ENCODE data around the gene CREB3L2.
"Not testable (repeated sequence)": the region's sequence is repeated elsewhere in the genome, so short reads cannot be mapped to it uniquely, and the experiment has no call there.

Gene CREB3L2

DNA sequence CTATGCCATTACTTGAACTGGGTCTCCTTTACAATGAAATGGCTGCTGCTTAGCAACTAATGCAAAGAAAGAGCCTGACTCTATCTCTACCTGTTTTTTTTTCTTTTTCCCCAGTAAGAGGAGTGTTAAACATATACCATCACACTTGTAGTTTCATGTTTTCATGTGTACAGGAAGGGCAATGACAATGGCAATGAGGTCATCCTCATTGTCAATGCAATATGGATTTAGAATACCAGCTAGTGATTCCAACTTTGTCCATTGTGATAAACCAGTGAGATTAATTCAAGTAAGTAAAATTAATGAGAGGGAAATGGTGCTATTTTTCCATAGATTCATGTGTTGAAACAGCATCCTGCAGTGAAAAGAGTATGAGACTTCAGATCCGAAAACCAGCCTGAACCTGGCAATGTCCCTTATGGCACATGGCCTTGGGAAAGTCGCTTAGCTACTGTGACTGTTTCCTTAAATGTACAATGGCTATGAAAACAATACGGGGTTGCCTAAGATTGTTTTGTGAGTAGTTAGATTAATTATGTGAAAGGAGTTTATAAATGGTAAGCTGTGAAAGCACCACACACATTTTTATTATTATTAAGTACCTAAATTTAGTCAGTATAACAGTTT, 166.3 kb downstream of the CREB3L2 start:
- Histone ChIP-seq H3K4me2 (ENCODE audit: low read length, poor library complexity, severe bottlenecking) (no peak overlapping the region), H3K9ac (ENCODE audit: low read length) (no peak overlapping the region), H3K27ac (ENCODE audit: low read length, poor library complexity, severe bottlenecking) (no peak overlapping the region), H3K27me3 (ENCODE audit: control insufficient read depth in 1 of 2, insufficient read depth in 1 of 2, low read length in 2 of 2) (no peaks in the 10 kb centered on the region), H3K4me1 (ENCODE audit: control insufficient read depth, insufficient read depth, low read depth, low read length) (no peaks in the 10 kb centered on the region), H3K18ac (ENCODE audit: low read depth in 1 of 2, low read length in 2 of 2) (no peak overlapping the region), H3K4me3 (ENCODE audit: insufficient read depth in 1 of 2, low read depth in 1 of 2, low read length in 2 of 2) (no peak overlapping the region), H2AK5ac (ENCODE audit: low read length, severe bottlenecking) (no peak overlapping the region), H4K91ac (ENCODE audit: low read length) (no peak overlapping the region), H2BK5ac (ENCODE audit: low read depth, low read length, poor library complexity, severe bottlenecking) (no peak overlapping the region), H2AFZ (ENCODE audit: low read depth, low read length) (no peak overlapping the region), H3K36me3 (ENCODE audit: control insufficient read depth in 1 of 2, insufficient read depth in 2 of 2, low read depth in 1 of 2, low read length in 2 of 2) (peaks cover 0 to 10% of the 10 kb centered on the region in 2 experiments), H3K14ac (ENCODE audit: low read length in 2 of 2) (no peak overlapping the region), H3K4ac (ENCODE audit: low read depth in 1 of 2, low read length in 2 of 2) (no peak overlapping the region), H2BK12ac (ENCODE audit: low read length in 2 of 2) (no peak overlapping the region), H2BK120ac (ENCODE audit: low read depth, low read length) (no peak overlapping the region), H3K23ac (ENCODE audit: low read length in 2 of 2) (no peak overlapping the region), H2BK15ac (ENCODE audit: low read depth, poor library complexity, severe bottlenecking) (no peak overlapping the region), H3K9me3 (ENCODE audit: control insufficient read depth, low read length) (peaks cover 27% of the 10 kb centered on the region), H3K79me1 (replicated peaks; ENCODE audit: low read length, poor library complexity, severe bottlenecking) (no peaks in the 10 kb centered on the region), H4K8ac (ENCODE audit: low read length) (no peak overlapping the region)
- DNase-seq = no peak
- 86% methylated on average over 2 of the region's 3 CpGs for WGBS

DNA sequence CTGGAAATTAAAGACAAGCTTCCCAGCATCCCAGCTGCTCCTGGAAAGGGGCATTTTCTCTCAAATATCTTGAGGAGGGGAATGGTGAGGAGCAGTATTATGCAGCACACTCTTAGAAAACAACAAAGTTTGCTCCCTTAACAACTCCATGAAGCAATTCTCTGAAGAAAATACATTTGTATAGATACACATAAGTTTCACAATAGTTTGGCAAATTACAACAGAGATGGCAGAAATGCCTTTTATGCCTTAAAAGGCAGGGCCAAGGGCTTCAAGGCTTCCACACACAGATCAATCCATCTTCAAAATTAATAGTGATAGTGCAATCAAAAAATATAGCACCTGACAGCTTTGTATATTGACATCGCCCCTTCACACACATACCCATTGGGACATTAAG, 167.3 kb downstream of the CREB3L2 start:
- Histone ChIP-seq H3K9me3 (ENCODE audit: control insufficient read depth, low read length) (peaks cover 27% of the 10 kb centered on the region), H3K18ac (ENCODE audit: low read depth in 1 of 2, low read length in 2 of 2) (no peak overlapping the region), H3K4ac (ENCODE audit: low read depth in 1 of 2, low read length in 2 of 2) (no peak overlapping the region), H2BK12ac (ENCODE audit: low read length in 2 of 2) (no peak overlapping the region), H2BK120ac (ENCODE audit: low read depth, low read length) (no peak overlapping the region), H3K9ac (ENCODE audit: low read length) (no peak overlapping the region), H4K91ac (ENCODE audit: low read length) (no peak overlapping the region), H3K4me3 (ENCODE audit: insufficient read depth in 1 of 2, low read depth in 1 of 2, low read length in 2 of 2) (no peak overlapping the region), H4K8ac (ENCODE audit: low read length) (no peak overlapping the region), H3K27ac (ENCODE audit: low read length, poor library complexity, severe bottlenecking) (no peak overlapping the region), H3K27me3 (ENCODE audit: control insufficient read depth in 1 of 2, insufficient read depth in 1 of 2, low read length in 2 of 2) (no peaks in the 10 kb centered on the region), H3K4me2 (ENCODE audit: low read length, poor library complexity, severe bottlenecking) (no peak overlapping the region), H3K79me1 (replicated peaks; ENCODE audit: low read length, poor library complexity, severe bottlenecking) (no peaks in the 10 kb centered on the region), H3K14ac (ENCODE audit: low read length in 2 of 2) (no peak overlapping the region), H2AK5ac (ENCODE audit: low read length, severe bottlenecking) (no peak overlapping the region), H2BK15ac (ENCODE audit: low read depth, poor library complexity, severe bottlenecking) (no peak overlapping the region), H2BK5ac (ENCODE audit: low read depth, low read length, poor library complexity, severe bottlenecking) (no peak overlapping the region), H2AFZ (ENCODE audit: low read depth, low read length) (no peak overlapping the region), H3K23ac (ENCODE audit: low read length in 2 of 2) (no peak overlapping the region), H3K36me3 (ENCODE audit: control insufficient read depth in 1 of 2, insufficient read depth in 2 of 2, low read depth in 1 of 2, low read length in 2 of 2) (peaks cover 0 to 10% of the 10 kb centered on the region in 2 experiments), H3K4me1 (ENCODE audit: control insufficient read depth, insufficient read depth, low read depth, low read length) (no peaks in the 10 kb centered on the region)
- WGBS = 92% methylated on average over 1 of the region's 1 CpG
- DNase-seq = no peak

DNA sequence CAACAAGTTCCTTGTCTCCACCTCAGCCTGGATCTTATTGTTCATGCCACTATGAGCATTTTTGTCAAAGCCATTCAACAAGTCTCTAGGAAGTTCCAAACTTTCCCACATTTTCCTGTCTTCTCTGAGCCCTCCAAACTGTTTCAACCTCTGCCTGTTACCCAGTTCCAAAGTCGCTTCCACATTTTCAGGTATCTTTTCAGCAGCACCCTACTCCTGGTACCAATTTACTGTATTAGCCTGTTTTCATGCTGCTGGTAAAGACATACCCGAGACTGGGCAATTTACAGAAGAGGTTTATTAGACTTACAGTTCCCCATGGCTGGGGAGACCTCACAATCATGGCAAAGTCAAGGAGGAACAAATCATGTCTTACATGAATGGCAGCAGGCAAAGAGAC, 168.9 kb downstream of the CREB3L2 start:
- H3K79me1 ChIP-seq (replicated peaks; ENCODE audit: low read length, poor library complexity, severe bottlenecking); H3K14ac ChIP-seq (ENCODE audit: low read length in 2 of 2); H3K36me3 ChIP-seq (ENCODE audit: control insufficient read depth in 1 of 2, insufficient read depth in 2 of 2, low read depth in 1 of 2, low read length in 2 of 2); H2BK120ac ChIP-seq (ENCODE audit: low read depth, low read length); H3K23ac ChIP-seq (ENCODE audit: low read length in 2 of 2); H4K91ac ChIP-seq (ENCODE audit: low read length); H3K27ac ChIP-seq (ENCODE audit: low read length, poor library complexity, severe bottlenecking); H2BK15ac ChIP-seq (ENCODE audit: low read depth, poor library complexity, severe bottlenecking); H3K4ac ChIP-seq (ENCODE audit: low read depth in 1 of 2, low read length in 2 of 2); H3K4me2 ChIP-seq (ENCODE audit: low read length, poor library complexity, severe bottlenecking); H3K9ac ChIP-seq (ENCODE audit: low read length); H3K4me3 ChIP-seq (ENCODE audit: insufficient read depth in 1 of 2, low read depth in 1 of 2, low read length in 2 of 2); H2AFZ ChIP-seq (ENCODE audit: low read depth, low read length); H2BK12ac ChIP-seq (ENCODE audit: low read length in 2 of 2); H3K18ac ChIP-seq (ENCODE audit: low read depth in 1 of 2, low read length in 2 of 2); H4K8ac ChIP-seq (ENCODE audit: low read length); H2BK5ac ChIP-seq (ENCODE audit: low read depth, low read length, poor library complexity, severe bottlenecking); DNase-seq; H3K4me1 ChIP-seq (ENCODE audit: control insufficient read depth, insufficient read depth, low read depth, low read length); H2AK5ac ChIP-seq (ENCODE audit: low read length, severe bottlenecking); H3K27me3 ChIP-seq (ENCODE audit: control insufficient read depth in 1 of 2, insufficient read depth in 1 of 2, low read length in 2 of 2): not testable (repeated sequence)
- 89% methylated on average over 2 of the region's 2 CpGs for WGBS
- H3K9me3 ChIP-seq (ENCODE audit: control insufficient read depth, low read length) = peaks cover 27% of the 10 kb centered on the region

DNA sequence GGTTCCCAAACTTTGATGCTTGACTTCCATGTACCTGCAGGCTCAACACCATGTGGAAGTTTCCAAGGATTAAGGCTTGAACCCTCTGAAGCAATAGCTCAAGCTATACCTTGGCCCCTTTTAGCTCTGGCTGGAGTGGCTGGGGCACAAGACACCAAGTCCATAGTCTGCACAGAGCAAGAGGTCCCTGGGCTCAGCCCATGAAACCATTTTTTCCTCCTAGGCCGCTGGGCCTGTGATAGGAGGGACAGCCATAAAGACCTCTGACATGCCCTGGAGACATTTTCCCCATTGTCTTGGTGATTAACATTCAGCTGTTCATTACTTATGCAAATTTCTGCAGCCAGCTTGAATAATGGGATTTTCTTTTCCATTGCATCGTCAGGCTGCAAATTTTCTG, 169.5 kb downstream of the CREB3L2 start:
- no peak overlapping the region for H2BK15ac ChIP-seq (ENCODE audit: low read depth, poor library complexity, severe bottlenecking)
- no peak overlapping the region for H3K14ac ChIP-seq (ENCODE audit: low read length in 2 of 2)
- H2BK120ac ChIP-seq (ENCODE audit: low read depth, low read length) = no peak overlapping the region
- DNase-seq = no peak
- no peaks in the 10 kb centered on the region for H3K79me1 ChIP-seq (replicated peaks; ENCODE audit: low read length, poor library complexity, severe bottlenecking)
- H4K8ac ChIP-seq (ENCODE audit: low read length) = no peak overlapping the region
- H3K18ac ChIP-seq (ENCODE audit: low read depth in 1 of 2, low read length in 2 of 2) = no peak overlapping the region
- H4K91ac ChIP-seq (ENCODE audit: low read length) = no peak overlapping the region
- no peak overlapping the region for H3K27ac ChIP-seq (ENCODE audit: low read length, poor library complexity, severe bottlenecking)
- no peak overlapping the region for H2BK5ac ChIP-seq (ENCODE audit: low read depth, low read length, poor library complexity, severe bottlenecking)
- no peak overlapping the region for H3K4me2 ChIP-seq (ENCODE audit: low read length, poor library complexity, severe bottlenecking)
- no peak overlapping the region for H2AK5ac ChIP-seq (ENCODE audit: low read length, severe bottlenecking)
- H3K9ac ChIP-seq (ENCODE audit: low read length) = no peak overlapping the region
- H3K9me3 ChIP-seq (ENCODE audit: control insufficient read depth, low read length) = peaks cover 27% of the 10 kb centered on the region
- H3K27me3 ChIP-seq (ENCODE audit: control insufficient read depth in 1 of 2, insufficient read depth in 1 of 2, low read length in 2 of 2) = no peaks in the 10 kb centered on the region
- H3K4me1 ChIP-seq (ENCODE audit: control insufficient read depth, insufficient read depth, low read depth, low read length) = no peaks in the 10 kb centered on the region
- H3K23ac ChIP-seq (ENCODE audit: low read length in 2 of 2) = no peak overlapping the region
- WGBS = 96% methylated on average over 2 of the region's 2 CpGs
- no peak overlapping the region for H3K4ac ChIP-seq (ENCODE audit: low read depth in 1 of 2, low read length in 2 of 2)
- H3K36me3 ChIP-seq (ENCODE audit: control insufficient read depth in 1 of 2, insufficient read depth in 2 of 2, low read depth in 1 of 2, low read length in 2 of 2) = peaks cover 0 to 10% of the 10 kb centered on the region in 2 experiments
- no peak overlapping the region for H3K4me3 ChIP-seq (ENCODE audit: insufficient read depth in 1 of 2, low read depth in 1 of 2, low read length in 2 of 2)
- H2BK12ac ChIP-seq (ENCODE audit: low read length in 2 of 2) = no peak overlapping the region
- H2AFZ ChIP-seq (ENCODE audit: low read depth, low read length) = no peak overlapping the region

All from mesenchymal stem cell (in vitro differentiated cells and primary cell).